HUES48 (cell line): ENCODE measurements around the gene SSPN.
"Not testable (repeated sequence)": the region's sequence is repeated elsewhere in the genome, so short reads cannot be mapped to it uniquely, and the experiment has no call there.

Experiments used
- H3K27ac ChIP-seq: one replicate; pipeline ENCODE4 v1.7.0; 2013; ENCODE audit warnings: low read depth, low read length, inconsistent platforms
- H3K27me3 ChIP-seq: 2 replicates; pipeline ENCODE4 v1.6.1; 2013; ENCODE audit warnings: mild to moderate bottlenecking, low read length; ENCODE audit not compliant: control insufficient read depth, insufficient read depth
- H3K36me3 ChIP-seq: 2 replicates; pipeline ENCODE4 v1.6.1; 2013; ENCODE audit warnings: low read length; ENCODE audit not compliant: control insufficient read depth, insufficient read depth
- H3K4me1 ChIP-seq: 2 replicates; pipeline ENCODE4 v1.6.1; 2013; ENCODE audit warnings: mild to moderate bottlenecking, low read length; ENCODE audit not compliant: control insufficient read depth, insufficient read depth
- H3K4me3 ChIP-seq: 2 replicates; pipeline ENCODE4 v1.5.1; 2013; ENCODE audit warnings: mild to moderate bottlenecking, low read depth, low read length
- H3K9ac ChIP-seq: 2 replicates; pipeline ENCODE4 v1.6.1; 2013; ENCODE audit warnings: mild to moderate bottlenecking, low read depth, low read length, moderate library complexity
- H3K9me3 ChIP-seq: 2 replicates; pipeline ENCODE4 v1.6.1; 2013; ENCODE audit warnings: low read length; ENCODE audit not compliant: control insufficient read depth, insufficient read depth

Gene SSPN

DNA sequence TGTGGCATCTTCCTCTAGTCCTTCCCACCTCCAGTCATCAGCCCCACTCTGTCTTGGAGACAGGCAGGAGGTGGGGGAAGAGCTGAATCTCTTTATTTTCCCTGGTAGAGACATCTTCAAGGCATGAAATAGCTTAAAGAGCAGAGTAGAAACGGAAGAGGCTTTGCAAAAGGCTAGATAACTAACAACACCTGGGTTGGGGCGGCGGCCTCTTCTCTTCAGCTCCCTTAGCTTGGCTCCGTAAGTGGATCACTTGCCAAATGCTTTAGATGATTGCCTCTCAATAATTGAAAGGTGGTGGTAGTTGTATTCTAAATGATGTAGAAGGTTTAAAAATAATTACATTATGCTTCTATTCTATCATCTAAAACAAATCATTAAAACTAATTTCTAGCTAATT lies 36.1 kb downstream of the SSPN start:
- no peak overlapping the region for H3K4me3 ChIP-seq
- H3K36me3 ChIP-seq, result no peaks in the 10 kb centered on the region
- no peak overlapping the region for H3K27ac ChIP-seq

DNA sequence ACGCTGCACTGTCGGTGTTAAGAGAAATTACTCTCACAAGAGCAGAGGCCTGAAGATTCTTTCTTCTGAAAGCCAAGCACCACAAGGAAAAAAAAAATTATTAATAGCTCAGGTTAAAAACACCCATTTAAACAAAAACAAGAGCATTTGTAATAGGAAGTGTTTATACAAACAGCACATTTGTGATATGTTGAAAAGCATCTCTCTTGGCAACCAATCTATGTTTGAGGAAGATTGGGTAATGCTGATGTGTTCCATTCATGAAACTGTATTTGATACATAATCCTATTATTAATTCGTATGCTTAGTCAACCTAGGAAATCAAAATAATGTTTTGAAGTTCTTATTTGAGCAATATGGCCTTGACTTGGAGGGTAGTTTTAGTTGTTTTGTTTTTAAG lies 36.5 kb downstream of the SSPN start:
- Histone ChIP-seq H3K36me3 (no peaks in the 10 kb centered on the region), H3K9me3 (no peaks in the 10 kb centered on the region), H3K9ac (no peak overlapping the region), H3K27me3 (peaks cover 22% of the 10 kb centered on the region), H3K4me1 (0 out of 2 replicates have a peak, but pooled peaks cover 5% of the 10 kb centered on the region), H3K4me3 (no peak overlapping the region), H3K27ac (no peak overlapping the region)

More for the DNA sequence above, 36.1 kb downstream of the SSPN start:
- Histone ChIP-seq H3K4me1 (0 out of 2 replicates have a peak, but pooled peaks cover 5% of the 10 kb centered on the region), H3K9me3 (no peaks in the 10 kb centered on the region), H3K27me3 (peaks cover 26% of the 10 kb centered on the region), H3K9ac (no peak overlapping the region)

DNA sequence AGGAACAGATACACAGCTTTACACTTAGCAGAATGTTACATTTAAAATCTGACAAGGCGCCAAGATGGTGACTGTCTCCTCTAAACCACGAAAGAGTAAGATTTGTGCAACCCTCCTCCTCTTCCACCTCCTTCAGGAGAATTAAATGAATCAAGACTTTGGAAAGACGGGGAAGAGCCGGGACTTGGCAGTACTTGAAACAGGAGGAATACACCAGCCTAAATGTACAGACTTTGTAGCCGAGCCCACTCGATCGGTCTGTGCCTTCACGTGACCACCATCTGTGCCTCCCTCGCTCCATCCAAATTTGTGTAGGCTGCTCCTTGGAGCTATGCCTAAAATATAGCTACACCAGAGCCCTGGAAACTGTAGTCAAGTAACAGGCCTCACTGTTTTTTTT lies 38.3 kb downstream of the SSPN start:
- peaks cover 5% of the 10 kb centered on the region; the same call in 1 of the 2 replicates for H3K27me3 ChIP-seq
- no peaks in the 10 kb centered on the region for H3K9me3 ChIP-seq
- no peaks in the 10 kb centered on the region for H3K4me1 ChIP-seq
- H3K27ac ChIP-seq, result no peak overlapping the region
- no peak overlapping the region for H3K9ac ChIP-seq
- H3K4me3 ChIP-seq, result no peak overlapping the region
- no peaks in the 10 kb centered on the region for H3K36me3 ChIP-seq

DNA sequence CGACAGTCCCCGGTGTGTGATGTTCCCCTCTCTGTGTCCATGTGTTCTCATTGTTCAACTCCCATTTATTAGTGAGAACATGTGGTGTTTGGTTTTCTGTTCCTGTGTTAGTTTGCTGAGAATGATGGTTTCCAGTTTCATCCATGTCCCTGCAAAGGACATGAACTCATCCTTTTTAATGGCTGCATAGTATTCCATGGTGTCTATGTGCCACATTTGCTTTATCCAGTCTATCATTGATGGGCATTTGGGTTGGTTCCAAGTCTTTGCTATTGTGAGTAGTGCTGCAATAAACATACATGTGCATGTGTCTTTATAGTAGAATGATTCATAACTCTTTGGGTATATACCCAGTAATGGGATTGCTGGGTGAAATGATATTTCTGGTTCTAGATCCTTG lies 40.1 kb downstream of the SSPN start:
- H3K27me3 ChIP-seq, H3K27ac ChIP-seq: not testable (repeated sequence)

DNA sequence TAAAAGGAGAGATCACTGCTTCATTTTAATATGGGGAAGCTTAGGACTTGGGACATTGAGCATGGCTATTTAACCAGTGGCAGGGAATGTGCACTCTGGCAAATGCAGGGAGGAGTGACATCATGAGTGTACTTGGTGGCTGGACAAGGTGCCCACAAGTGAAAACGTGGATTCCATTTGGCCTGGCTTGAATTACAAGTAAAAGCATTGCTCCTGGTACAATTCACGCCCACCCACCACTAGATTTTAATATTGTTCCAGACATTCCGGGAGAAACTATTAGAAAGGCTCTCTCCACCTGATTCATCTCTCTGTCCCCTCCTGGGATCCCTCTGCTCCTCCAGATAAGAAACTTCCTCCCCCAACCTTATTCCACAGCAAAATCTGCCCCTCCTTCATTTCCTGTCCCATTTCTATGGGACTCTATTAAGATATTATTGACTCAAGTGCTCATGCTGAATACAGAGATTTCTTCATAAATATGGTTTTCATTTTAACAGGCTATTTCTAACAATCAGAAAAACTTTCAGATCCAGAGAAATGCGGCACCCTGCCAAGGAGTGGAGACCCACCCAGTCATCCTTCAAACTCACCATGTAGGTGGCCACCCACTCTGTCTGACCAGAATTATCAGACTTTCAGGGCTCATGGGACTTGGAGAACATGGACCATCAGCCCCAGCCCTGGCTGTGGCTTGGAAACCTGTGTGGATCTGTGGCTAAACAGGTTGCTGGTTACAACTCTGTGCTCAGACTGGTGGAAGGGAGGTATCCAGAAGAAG lies 43.2 kb downstream of the SSPN start:
- H3K36me3 ChIP-seq, result no peaks in the 10 kb centered on the region
- no peaks in the 10 kb centered on the region for H3K27me3 ChIP-seq
- H3K4me1 ChIP-seq, result no peaks in the 10 kb centered on the region
- H3K9me3 ChIP-seq, result no peaks in the 10 kb centered on the region
- H3K4me3 ChIP-seq, result no peak overlapping the region
- H3K27ac ChIP-seq, result no peak overlapping the region
- H3K9ac ChIP-seq, result no peak overlapping the region

More for the DNA sequence above, 40.1 kb downstream of the SSPN start:
- H3K4me1 ChIP-seq, H3K9ac ChIP-seq, H3K36me3 ChIP-seq, H3K9me3 ChIP-seq, H3K4me3 ChIP-seq: not testable (repeated sequence)

DNA sequence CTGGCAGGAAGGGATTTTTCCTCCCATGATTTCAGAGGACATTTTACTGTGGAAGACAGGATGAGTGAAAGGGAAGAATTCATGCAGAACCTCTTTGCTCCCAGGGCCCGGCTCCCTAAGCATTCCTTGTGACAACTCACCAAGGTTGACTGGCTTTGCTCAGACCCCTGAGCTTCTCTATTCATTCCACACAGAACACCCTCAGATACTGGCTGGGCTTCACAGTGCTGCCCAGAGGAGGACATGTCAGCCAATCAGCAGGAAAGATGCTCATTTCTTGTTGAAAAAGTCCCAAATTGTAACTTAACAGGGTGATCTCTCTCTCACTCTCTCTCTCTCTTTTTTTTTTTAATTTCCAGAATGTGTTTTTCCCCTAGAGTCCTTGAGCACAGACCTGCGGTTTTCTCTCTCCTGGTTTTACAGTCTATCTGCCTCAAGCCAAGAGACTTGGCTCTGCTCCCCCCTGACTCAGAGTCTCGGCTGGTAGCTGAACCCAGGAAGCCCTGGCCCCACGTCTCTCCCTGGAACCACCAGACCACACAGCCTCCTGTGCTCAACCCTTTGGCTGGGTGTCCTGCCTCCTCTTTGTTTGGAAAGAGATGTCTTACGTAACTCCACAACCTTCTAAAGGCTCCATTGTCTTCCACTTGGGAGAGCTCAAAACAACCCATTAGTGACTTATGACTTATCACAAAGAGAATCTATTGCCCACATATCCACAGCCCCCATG lies 43.9 kb downstream of the SSPN start:
- no peaks in the 10 kb centered on the region for H3K36me3 ChIP-seq
- H3K4me3 ChIP-seq, result no peak overlapping the region
- H3K9ac ChIP-seq, result no peak overlapping the region
- H3K27me3 ChIP-seq, result no peaks in the 10 kb centered on the region
- no peak overlapping the region for H3K27ac ChIP-seq
- no peaks in the 10 kb centered on the region for H3K9me3 ChIP-seq
- H3K4me1 ChIP-seq, result no peaks in the 10 kb centered on the region

DNA sequence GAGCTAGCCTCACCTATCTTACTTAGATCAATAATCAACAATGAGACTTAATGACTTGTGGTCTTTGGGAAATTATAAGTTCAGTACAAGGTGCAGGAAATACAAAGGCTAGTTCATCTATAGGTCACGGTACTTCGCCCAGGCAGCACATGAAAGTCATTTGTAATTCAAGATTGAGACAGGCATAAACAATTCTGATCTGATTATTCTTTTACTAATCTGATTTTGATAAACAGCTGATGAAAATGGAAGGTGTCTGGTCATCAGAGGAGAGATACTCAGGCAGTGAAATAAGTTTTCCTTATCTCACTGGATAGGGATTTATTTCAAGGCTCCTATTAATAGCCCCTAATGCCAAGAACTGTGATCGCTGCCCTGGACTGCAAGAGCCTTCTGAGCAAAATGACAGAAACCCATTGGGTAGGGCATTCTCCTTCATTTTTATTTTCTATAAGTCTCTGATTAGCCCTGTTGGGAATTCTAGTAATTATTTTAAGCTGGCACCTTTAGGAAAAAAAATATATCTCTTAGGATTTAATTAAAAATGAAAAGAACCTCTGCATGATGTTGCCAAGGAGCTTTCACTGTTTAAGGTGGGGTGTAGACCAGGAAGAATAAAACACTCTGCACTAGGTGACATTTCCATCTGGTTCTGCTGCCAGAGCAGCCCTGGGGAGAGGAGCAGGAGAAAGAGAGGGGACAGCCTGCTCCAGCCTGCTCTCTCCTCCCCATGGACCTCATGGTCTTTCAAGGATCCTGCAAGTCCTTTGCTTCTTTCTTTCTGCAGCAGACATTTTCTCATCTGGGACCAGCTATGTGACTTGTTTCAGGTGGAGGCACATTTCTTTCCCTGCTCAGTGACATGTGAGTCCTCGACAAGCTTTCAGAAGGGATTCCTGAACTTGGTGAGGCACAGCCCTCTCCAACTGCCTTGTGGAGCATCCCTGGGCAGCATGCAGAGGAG lies 44.8 kb downstream of the SSPN start:
- Histone ChIP-seq H3K27me3 (no peaks in the 10 kb centered on the region), H3K4me3 (no peak overlapping the region), H3K9ac (no peak overlapping the region), H3K4me1 (no peaks in the 10 kb centered on the region), H3K9me3 (no peaks in the 10 kb centered on the region), H3K36me3 (no peaks in the 10 kb centered on the region), H3K27ac (no peak overlapping the region)

DNA sequence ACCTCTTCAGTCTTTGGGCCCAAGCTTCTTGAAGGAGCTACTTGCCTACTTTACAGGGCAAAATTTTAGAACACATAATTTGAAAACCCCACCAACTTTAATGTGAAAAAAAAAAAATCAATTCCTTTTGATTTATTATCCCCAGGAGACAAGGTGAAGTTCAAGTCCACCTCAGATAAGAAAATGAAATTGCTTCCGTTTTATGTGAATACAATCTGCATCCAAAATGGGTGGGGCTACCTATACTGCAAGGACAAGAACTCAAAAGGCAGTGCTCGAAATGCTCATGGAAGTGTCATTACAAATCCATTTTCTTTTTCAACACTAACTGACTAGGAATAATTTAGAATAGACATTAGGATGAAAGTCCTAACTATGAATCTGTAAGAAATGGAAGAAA lies 45.7 kb downstream of the SSPN start:
- Histone ChIP-seq H3K4me3 (no peak overlapping the region), H3K27me3 (no peaks in the 10 kb centered on the region), H3K27ac (no peak overlapping the region), H3K9me3 (no peaks in the 10 kb centered on the region), H3K36me3 (no peaks in the 10 kb centered on the region), H3K9ac (no peak overlapping the region), H3K4me1 (no peaks in the 10 kb centered on the region)

DNA sequence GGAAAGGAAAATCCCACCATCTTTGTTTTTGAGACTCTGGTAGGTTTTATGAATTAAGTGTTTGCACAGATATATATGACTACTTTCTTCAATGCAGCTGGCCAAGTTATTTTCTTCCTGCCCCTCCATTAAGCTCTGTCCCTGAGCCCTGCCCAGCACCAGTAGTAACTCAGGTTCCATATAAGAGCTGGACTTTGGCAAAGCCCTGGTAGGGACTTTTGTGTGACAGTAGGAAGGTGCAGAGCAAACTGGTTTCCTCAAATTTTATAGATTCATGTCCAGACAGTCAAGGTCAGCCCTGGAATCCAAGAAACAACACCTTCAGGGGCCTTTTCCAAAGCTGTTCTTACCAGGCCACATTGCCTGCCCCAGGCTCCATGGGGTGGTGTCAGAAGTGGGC lies 47.3 kb downstream of the SSPN start:
- Histone ChIP-seq H3K4me3 (no peak overlapping the region), H3K9ac (no peak overlapping the region), H3K27me3 (no peaks in the 10 kb centered on the region), H3K36me3 (no peaks in the 10 kb centered on the region), H3K9me3 (no peaks in the 10 kb centered on the region), H3K27ac (no peak overlapping the region), H3K4me1 (no peaks in the 10 kb centered on the region)

DNA sequence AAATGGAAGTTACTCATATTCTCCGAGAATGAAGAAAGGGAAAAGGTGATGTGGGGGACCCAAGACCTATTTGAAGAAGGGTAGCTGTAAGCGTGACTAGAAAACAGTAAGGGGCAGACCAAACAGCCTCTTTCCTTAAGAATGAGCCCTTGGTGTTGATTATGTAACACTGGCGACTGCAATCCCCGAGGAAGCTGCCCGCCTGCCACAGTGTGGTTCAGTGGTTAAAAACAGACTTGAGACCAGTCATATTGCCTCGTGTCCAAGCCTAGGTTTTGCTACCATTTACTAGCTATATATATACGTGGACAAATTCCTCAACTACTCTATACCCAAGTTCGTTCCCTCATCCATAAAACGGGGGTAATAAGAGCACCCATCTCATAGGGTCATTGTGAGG lies 49.1 kb downstream of the SSPN start:
- Histone ChIP-seq H3K27ac (no peak overlapping the region), H3K36me3 (no peaks in the 10 kb centered on the region), H3K9me3 (peaks cover 4% of the 10 kb centered on the region; the same call in 1 of the 2 replicates), H3K4me1 (no peaks in the 10 kb centered on the region), H3K9ac (no peak overlapping the region), H3K4me3 (no peak overlapping the region), H3K27me3 (no peaks in the 10 kb centered on the region)
